PFSK-1 (cell line): Measurements from ENCODE around the gene HDAC4.

Source experiments
- FOXP2 ChIP-seq: optimal IDR thresholded peaks from 2 replicates; pipeline ENCODE3; 2011; ENCODE audit warnings: borderline replicate concordance, control low read depth, inconsistent platforms; ENCODE audit not compliant: insufficient read depth; ENCODE audit errors: extremely low read length, extremely low read depth
- POLR2AphosphoS5 ChIP-seq: IDR thresholded peaks from 2 replicates; pipeline ENCODE4 v1.6.1; 2012; ENCODE audit warnings: low read depth, mild to moderate bottlenecking, control low read depth, low read length, moderate library complexity
- REST ChIP-seq, 2 experiments: IDR thresholded peaks; 2 replicates each; pipeline versions ENCODE4 v1.6.1 to v1.8.0; 2011 to 2012; ENCODE audit warnings: low read depth in 2 of 2, low read length in 2 of 2, control low read depth in 1 of 2, inconsistent platforms in 1 of 2, mild to moderate bottlenecking in 1 of 2, moderate library complexity in 1 of 2; ENCODE audit not compliant: insufficient read depth in 1 of 2
- SIN3A ChIP-seq: IDR thresholded peaks from 2 replicates; pipeline ENCODE4 v1.6.1; 2012; ENCODE audit warnings: mild to moderate bottlenecking, low read length, moderate library complexity, borderline replicate concordance; ENCODE audit not compliant: insufficient read depth
- TAF1 ChIP-seq: IDR thresholded peaks from 2 replicates; pipeline ENCODE4 v1.6.1; 2012; ENCODE audit warnings: low read length, control low read depth, borderline replicate concordance; ENCODE audit not compliant: insufficient read depth

GRCh38 chr2:239002954-239003623, 397.7 kb downstream of the HDAC4 start:
- TF ChIP-seq REST (IDR thresholded peaks at IDR 0.05; ENCODE audit: insufficient read depth in 1 of 2, low read depth in 2 of 2, low read length in 2 of 2) (no peak), POLR2AphosphoS5 (no peak), SIN3A (no peak), TAF1 (no peak), FOXP2 (peak; percentile 52)
